HepG2 (cell line): ENCODE data around the gene SGO1.

ENCODE experiments used
- BRCA1 ChIP-seq: sonication (generic); formaldehyde crosslinking; IDR thresholded peaks from 2 replicates; pipeline ENCODE4 v1.4.0; 2020; ENCODE audit warnings: missing genetic modification reagents
- CTCF ChIP-seq: sonication (generic); formaldehyde crosslinking; IDR thresholded peaks from 2 replicates; pipeline ENCODE4 v1.5.0; 2020; ENCODE audit warnings: mild to moderate bottlenecking, missing genetic modification reagents, moderate library complexity
- HCFC1 ChIP-seq: fragments of 150-350 bp; IDR thresholded peaks from 2 replicates; pipeline ENCODE4 v1.6.1; 2014; ENCODE audit warnings: low read depth, low read length
- NR3C1 ChIP-seq: sonication (generic); formaldehyde crosslinking; IDR thresholded peaks from 2 replicates; pipeline ENCODE4 v1.4.0; 2020; ENCODE audit warnings: missing genetic modification reagents
- SMARCE1 ChIP-seq: fragments of 450-650 bp; IDR thresholded peaks from 2 replicates; pipeline ENCODE4 v1.6.1; 2017; ENCODE audit warnings: borderline replicate concordance
- TCF7L2 ChIP-seq: IDR thresholded peaks from 2 replicates; pipeline ENCODE4 v1.6.1; 2011; ENCODE audit warnings: mild to moderate bottlenecking, low read depth, low read length, moderate library complexity
- ZNF768 ChIP-seq: sonication (generic); formaldehyde crosslinking; IDR thresholded peaks from 2 replicates; pipeline ENCODE4 v1.4.0; 2020; ENCODE audit warnings: missing genetic modification reagents
- ZSCAN31 ChIP-seq: sonication (generic); formaldehyde crosslinking; IDR thresholded peaks from 2 replicates; pipeline ENCODE4 v1.5.0; 2020; ENCODE audit warnings: low read depth, mild to moderate bottlenecking, missing genetic modification reagents
- TF ChIP-seq, protein P1 (sequence below): sonication (generic); formaldehyde crosslinking; IDR thresholded peaks from 2 replicates; pipeline ENCODE4 v1.8.0; 2023; ENCODE audit warnings: mild to moderate bottlenecking, missing genetic modification reagents

DNA sequence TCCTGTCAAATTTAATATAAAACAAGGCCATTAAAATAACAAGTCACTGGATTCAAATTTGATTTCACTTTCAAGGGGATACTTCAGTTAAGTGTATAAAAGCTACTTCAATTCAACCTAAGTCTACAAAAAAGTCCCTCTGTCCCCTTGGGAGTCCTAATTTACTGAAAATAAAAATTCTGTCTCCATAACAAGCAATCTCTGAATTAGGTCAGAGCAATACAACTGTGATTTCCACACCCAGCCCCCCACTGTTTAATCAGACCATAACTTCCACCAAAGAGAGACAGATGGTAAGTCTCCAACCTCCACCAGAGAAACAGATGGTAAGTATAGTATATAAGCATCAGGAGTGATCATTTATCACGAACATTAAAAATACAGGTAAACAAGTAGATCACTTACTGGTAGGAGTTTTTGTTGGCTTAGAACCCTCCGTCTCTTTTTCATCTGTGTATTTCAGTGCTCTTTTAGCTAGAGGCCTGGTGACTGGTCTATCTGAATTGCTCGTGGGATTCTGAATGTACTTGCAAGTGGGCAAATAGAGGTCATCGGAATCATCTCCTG, 12.1 kb downstream of the SGO1 start:
- TF ChIP-seq HCFC1 = no peak
- TF ChIP-seq CTCF (CRISPR knock-in tag) = no peak
- no peak for TF ChIP-seq ZNF768
- no peak for TF ChIP-seq NR3C1 (CRISPR knock-in tag)
- TF ChIP-seq SMARCE1 = no peak
- TF ChIP-seq TCF7L2 = no peak
- TF ChIP-seq ZSCAN31 (CRISPR knock-in tag) = no peak
- TF ChIP-seq, protein P1, sequence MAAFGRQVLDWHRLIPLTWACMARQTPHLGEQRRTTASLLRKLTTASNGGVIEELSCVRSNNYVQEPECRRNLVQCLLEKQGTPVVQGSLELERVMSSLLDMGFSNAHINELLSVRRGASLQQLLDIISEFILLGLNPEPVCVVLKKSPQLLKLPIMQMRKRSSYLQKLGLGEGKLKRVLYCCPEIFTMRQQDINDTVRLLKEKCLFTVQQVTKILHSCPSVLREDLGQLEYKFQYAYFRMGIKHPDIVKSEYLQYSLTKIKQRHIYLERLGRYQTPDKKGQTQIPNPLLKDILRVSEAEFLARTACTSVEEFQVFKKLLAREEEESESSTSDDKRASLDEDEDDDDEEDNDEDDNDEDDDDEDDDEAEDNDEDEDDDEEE (CRISPR knock-in tag) = no peak
- TF ChIP-seq BRCA1 = no peak
